ENCODE measurements around the gene ODAPH. TPM values are rescaled to one million over a fixed set of nuclear protein-coding genes. Genes with fewer than 3 reads are reported as not detected.
"Not testable (repeated sequence)": the region's sequence is repeated elsewhere in the genome, so short reads cannot be mapped to it uniquely, and the experiment has no call there.

ODAPH gene
- total and polyA plus RNA-seq, 11 donors, result not detected

- intact Hi-C loops (cut with DNase I), result no loop called here
- Histone ChIP-seq H3K27ac (no peak overlapping the region), H3K4me3 (no peak overlapping the region), H3K36me3 (peaks cover 0 to 72% (median 57%) of the 10 kb centered on the region in 9 donors), H3K27me3 (no peaks in the 10 kb centered on the region), H3K9me3 (peaks cover 0 to 14% (median 0%) of the 10 kb centered on the region in 12 donors), H3K4me1 (peaks cover 0 to 7% (median 0%) of the 10 kb centered on the region in 12 donors)
- no peak for DNase-seq
- peak in 1 of 4 donors; percentile 36 for ATAC-seq
- 71 to 79% (median 76%) methylated on average over 2 of the region's 2 CpGs for WGBS, 4 donors
- TF ChIP-seq POLR2A (IDR thresholded peaks at IDR 0.05), result no peak
- TF ChIP-seq, protein P1, sequence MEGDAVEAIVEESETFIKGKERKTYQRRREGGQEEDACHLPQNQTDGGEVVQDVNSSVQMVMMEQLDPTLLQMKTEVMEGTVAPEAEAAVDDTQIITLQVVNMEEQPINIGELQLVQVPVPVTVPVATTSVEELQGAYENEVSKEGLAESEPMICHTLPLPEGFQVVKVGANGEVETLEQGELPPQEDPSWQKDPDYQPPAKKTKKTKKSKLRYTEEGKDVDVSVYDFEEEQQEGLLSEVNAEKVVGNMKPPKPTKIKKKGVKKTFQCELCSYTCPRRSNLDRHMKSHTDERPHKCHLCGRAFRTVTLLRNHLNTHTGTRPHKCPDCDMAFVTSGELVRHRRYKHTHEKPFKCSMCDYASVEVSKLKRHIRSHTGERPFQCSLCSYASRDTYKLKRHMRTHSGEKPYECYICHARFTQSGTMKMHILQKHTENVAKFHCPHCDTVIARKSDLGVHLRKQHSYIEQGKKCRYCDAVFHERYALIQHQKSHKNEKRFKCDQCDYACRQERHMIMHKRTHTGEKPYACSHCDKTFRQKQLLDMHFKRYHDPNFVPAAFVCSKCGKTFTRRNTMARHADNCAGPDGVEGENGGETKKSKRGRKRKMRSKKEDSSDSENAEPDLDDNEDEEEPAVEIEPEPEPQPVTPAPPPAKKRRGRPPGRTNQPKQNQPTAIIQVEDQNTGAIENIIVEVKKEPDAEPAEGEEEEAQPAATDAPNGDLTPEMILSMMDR (IDR thresholded peaks at IDR 0.05), result no peak
Measured at GRCh38 chr4:75530556-75531322, 25.1 kb upstream of the ODAPH start.

- H3K4me3 ChIP-seq; DNase-seq; H3K27me3 ChIP-seq; H3K27ac ChIP-seq; ATAC-seq; H3K4me1 ChIP-seq; intact Hi-C loops (cut with DNase I): not testable (repeated sequence)
- 89 to 94% (median 91%) methylated on average over 7 of the region's 7 CpGs for WGBS, 4 donors
- peaks cover 0 to 63% (median 48%) of the 10 kb centered on the region in 9 donors for H3K36me3 ChIP-seq
- H3K9me3 ChIP-seq, result peaks cover 0 to 14% (median 0%) of the 10 kb centered on the region in 12 donors
Measured at GRCh38 chr4:75531536-75532143, 24.2 kb upstream of the ODAPH start.

- H3K4me1 ChIP-seq; ATAC-seq; H3K4me3 ChIP-seq; H3K27me3 ChIP-seq; DNase-seq; intact Hi-C loops (cut with DNase I); H3K27ac ChIP-seq: not testable (repeated sequence)
- 96 to 99% (median 97%) methylated on average over 4 of the region's 4 CpGs for WGBS, 4 donors
- H3K36me3 ChIP-seq, result peaks cover 0 to 46% (median 30%) of the 10 kb centered on the region in 9 donors
- H3K9me3 ChIP-seq, result peaks cover 0 to 14% (median 0%) of the 10 kb centered on the region in 12 donors
Measured at GRCh38 chr4:75533339-75533887, 22.5 kb upstream of the ODAPH start.

GRCh38 chr4:75533926-75534325 is 21.9 kb upstream of the ODAPH start:
- DNase-seq; H3K4me1 ChIP-seq; H3K4me3 ChIP-seq; H3K27ac ChIP-seq; ATAC-seq; intact Hi-C loops (cut with DNase I); H3K27me3 ChIP-seq: not testable (repeated sequence)
- peaks cover 0 to 40% (median 25%) of the 10 kb centered on the region in 9 donors for H3K36me3 ChIP-seq
- peaks cover 0 to 14% (median 0%) of the 10 kb centered on the region in 12 donors for H3K9me3 ChIP-seq

DNA sequence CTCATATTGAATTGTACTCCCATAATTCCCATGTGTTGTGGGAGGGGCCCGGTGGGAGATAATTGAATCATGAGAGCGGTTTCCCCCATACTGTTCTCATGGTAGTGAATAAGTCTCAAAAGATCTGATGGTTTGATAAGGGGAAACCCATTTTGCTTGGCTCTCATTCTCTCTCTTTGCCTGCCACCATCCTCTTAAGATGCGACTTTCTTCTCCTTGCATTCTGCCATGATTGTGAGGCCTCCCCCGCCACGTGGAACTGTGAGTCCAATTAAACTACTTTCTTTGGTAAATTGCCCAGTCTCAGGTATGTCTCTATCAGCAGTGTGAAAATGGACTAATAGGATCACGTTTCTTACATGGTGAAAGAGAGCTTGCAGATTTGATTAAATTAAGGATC is 18.6 kb upstream of the ODAPH start:
- H3K27me3 ChIP-seq; DNase-seq; intact Hi-C loops (cut with DNase I); H3K27ac ChIP-seq; ATAC-seq; H3K4me1 ChIP-seq; H3K4me3 ChIP-seq: not testable (repeated sequence)
- 88 to 90% (median 89%) methylated on average over 6 of the region's 6 CpGs for WGBS, 4 donors
- Histone ChIP-seq H3K9me3 (peaks cover 0 to 13% (median 0%) of the 10 kb centered on the region in 12 donors), H3K36me3 (peaks cover 0 to 33% (median 11%) of the 10 kb centered on the region in 9 donors)

DNA sequence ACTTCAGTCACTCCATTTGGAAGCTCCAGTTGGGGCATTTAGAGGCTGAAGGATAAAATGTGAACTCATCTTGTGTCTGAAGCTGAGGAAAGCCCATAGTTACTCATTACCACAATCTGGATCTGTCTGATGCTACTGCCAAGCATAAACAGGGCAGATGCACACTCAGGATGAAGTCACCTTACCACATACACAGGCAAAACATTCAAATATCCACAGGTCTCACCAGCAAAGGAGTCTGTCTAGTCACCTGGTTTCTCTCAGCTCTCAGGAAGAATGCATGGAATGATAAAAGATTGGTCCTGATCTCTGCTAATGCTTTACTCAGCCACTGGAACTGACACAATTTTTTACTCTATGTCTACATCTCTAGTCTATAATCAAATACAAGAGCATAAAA is 13.0 kb upstream of the ODAPH start:
- peaks cover 0 to 51% (median 20%) of the 10 kb centered on the region in 9 donors for H3K36me3 ChIP-seq
- DNase-seq (no peak), ATAC-seq (no peak)
- no peaks in the 10 kb centered on the region for H3K27me3 ChIP-seq
- no peak for TF ChIP-seq POLR2A (IDR thresholded peaks at IDR 0.05)
- TF ChIP-seq, protein P1 (IDR thresholded peaks at IDR 0.05), result no peak
- intact Hi-C loops (cut with DNase I), result no loop called here
- H3K9me3 ChIP-seq, result no peaks in the 10 kb centered on the region
- H3K4me1 ChIP-seq, result no peaks in the 10 kb centered on the region
- H3K4me3 ChIP-seq, result no peak overlapping the region
- H3K27ac ChIP-seq, result no peak overlapping the region

- DNase-seq; ATAC-seq; H3K9me3 ChIP-seq; intact Hi-C loops (cut with DNase I); H3K27me3 ChIP-seq; H3K4me1 ChIP-seq; H3K27ac ChIP-seq; H3K4me3 ChIP-seq: not testable (repeated sequence)
- 94 to 95% (median 94%) methylated on average over 8 of the region's 8 CpGs for WGBS, 4 donors
- peaks cover 0 to 44% (median 13%) of the 10 kb centered on the region in 9 donors for H3K36me3 ChIP-seq
Measured at GRCh38 chr4:75544220-75544619, 11.6 kb upstream of the ODAPH start.

Measured in heart left ventricle (tissue), 16 donors.